GM12878 (cell line): ENCODE measurements around the gene KRTAP1-1. TPM values are rescaled to one million over a fixed set of nuclear protein-coding genes. Genes with fewer than 3 reads are reported as not detected.

Experiments
- ATAC-seq: fragments of 200-7000 bp; cut with Tn5 transposase; 3 replicates; pipeline ENCODE4 v1.9.1; 2020; ENCODE audit warnings: mild to moderate bottlenecking, moderate library complexity
- BruUV-seq: library from RNA; stranded (reverse); fragments of 400-500 nt; replicated peaks from 2 replicates; lab custom pipeline; 2021; lab: Mats Ljungman, UMichigan
- CTCF ChIA-PET: fragments of 300-600 bp; sonication (Branson Sonifier 250); formaldehyde crosslinking; extraction: SDS; loops from one replicate; lab custom pipeline; 2021; ENCODE audit warnings: inconsistent platforms; lab: Yijun Ruan, JAX
- POLR2A ChIA-PET: fragments of 350-600 bp; formaldehyde crosslinking; extraction: SDS; loops from one replicate; lab custom pipeline; 2021; ENCODE audit warnings: inconsistent platforms; lab: Charles Lee
- RAD21 ChIA-PET: fragments of 300-600 bp; sonication (Branson Sonifier 250); formaldehyde crosslinking; loops from one replicate; lab custom pipeline; 2023; ENCODE audit warnings: antibody characterized with exemption; ENCODE audit not compliant: unreplicated experiment; lab: Charles Lee
- SMC1A ChIA-PET: fragments of 300-600 bp; sonication (Branson Sonifier 250); formaldehyde crosslinking; loops from one replicate; lab custom pipeline; 2023; ENCODE audit not compliant: unreplicated experiment, uncharacterized antibody; lab: Charles Lee
- DNase-seq: peaks from one replicate; pipeline ENCODE4 v3.0.0-alpha.2; 2011; ENCODE audit warnings: low read depth, low spot score
- FAIRE-seq: peaks from 3 replicates; lab custom pipeline; 2011; peaks lifted over from hg19 to GRCh38; lab: Jason Lieb, UNC
- H2AFZ ChIP-seq: 2 replicates; pipeline ENCODE4 v1.6.0; 2011; ENCODE audit warnings: low read depth, low read length, control low read depth; ENCODE audit not compliant: control insufficient read depth
- H3K27ac ChIP-seq: 2 replicates; pipeline ENCODE4 v1.5.1; 2011; ENCODE audit warnings: control low read depth; ENCODE audit not compliant: control insufficient read depth, insufficient read depth
- H3K27me3 ChIP-seq, 2 experiments: replicated peaks in 1 of 2; 2 replicates each; pipeline versions ENCODE4 v1.6.0 to v1.6.1; 2011; ENCODE audit warnings: low read length in 1 of 2; ENCODE audit not compliant: control insufficient read depth in 2 of 2, insufficient read depth in 2 of 2
- H3K36me3 ChIP-seq, 2 experiments: 2 replicates each; pipeline ENCODE4 v1.5.1; 2011; ENCODE audit warnings: low read length in 1 of 2; ENCODE audit not compliant: control insufficient read depth in 2 of 2, insufficient read depth in 2 of 2
- H3K4me1 ChIP-seq: 2 replicates; pipeline ENCODE4 v1.6.1; 2011; ENCODE audit warnings: mild to moderate bottlenecking, low read length, moderate library complexity, mixed read lengths; ENCODE audit not compliant: control insufficient read depth, insufficient read depth
- H3K4me2 ChIP-seq: 2 replicates; pipeline ENCODE4 v1.6.0; 2011; ENCODE audit warnings: control low read depth; ENCODE audit not compliant: control insufficient read depth, insufficient read depth
- H3K4me3 ChIP-seq: fragments of 200-600 bp; sonication (generic); 2 replicates; pipeline ENCODE4 v1.5.1; 2016
- H3K79me2 ChIP-seq: 2 replicates; pipeline ENCODE4 v1.6.0; 2011; ENCODE audit warnings: low read length; ENCODE audit not compliant: control insufficient read depth, insufficient read depth
- H3K9ac ChIP-seq: 2 replicates; pipeline ENCODE4 v1.8.0; 2011; ENCODE audit warnings: low read length, control low read depth, mixed read lengths; ENCODE audit not compliant: control insufficient read depth, insufficient read depth
- H3K9me3 ChIP-seq: replicated peaks from 3 replicates; pipeline ENCODE4 v1.5.1; 2011; ENCODE audit warnings: mild to moderate bottlenecking, low read length; ENCODE audit not compliant: control insufficient read depth, insufficient read depth
- H4K20me1 ChIP-seq: 2 replicates; pipeline ENCODE4 v1.6.0; 2011; ENCODE audit not compliant: control insufficient read depth, insufficient read depth
- BCL3 ChIP-seq: IDR thresholded peaks from 2 replicates; pipeline ENCODE4 v1.6.1; 2011; ENCODE audit warnings: borderline replicate concordance, low read depth, mild to moderate bottlenecking, moderate library complexity, low read length; ENCODE audit not compliant: insufficient read depth, poor library complexity, severe bottlenecking
- BHLHE40 ChIP-seq, 2 experiments: fragments of 450-650 bp in 1 of 2; IDR thresholded peaks; 2 replicates each; pipeline ENCODE4 v1.6.1; 2011 to 2017; ENCODE audit warnings: low read depth in 2 of 2, borderline replicate concordance in 1 of 2, improper control_type of control experiment in 1 of 2, low read length in 1 of 2, mild to moderate bottlenecking in 1 of 2
- ESRRA ChIP-seq: IDR thresholded peaks from 2 replicates; pipeline ENCODE4 v1.6.1; 2012; ENCODE audit warnings: mild to moderate bottlenecking, low read length, improper control_type of control experiment
- HCFC1 ChIP-seq: fragments of 150-350 bp; IDR thresholded peaks from 2 replicates; pipeline ENCODE4 v1.6.1; 2014; ENCODE audit warnings: low read length
- HDGF ChIP-seq: fragments of 450-650 bp; IDR thresholded peaks from 2 replicates; pipeline ENCODE4 v1.6.1; 2016; ENCODE audit warnings: antibody characterized with exemption
- NFXL1 ChIP-seq: fragments of 450-650 bp; IDR thresholded peaks from 2 replicates; pipeline ENCODE4 v1.6.1; 2017; ENCODE audit warnings: antibody characterized with exemption, mild to moderate bottlenecking, borderline replicate concordance
- NFYA ChIP-seq: IDR thresholded peaks from 2 replicates; pipeline ENCODE4 v1.6.1; 2011; ENCODE audit warnings: low read depth, mild to moderate bottlenecking, low read length, improper control_type of control experiment, borderline replicate concordance
- PAX8 ChIP-seq: fragments of 450-650 bp; IDR thresholded peaks from 2 replicates; pipeline ENCODE4 v1.6.1; 2017; ENCODE audit warnings: mild to moderate bottlenecking, moderate library complexity
- POU2F2 ChIP-seq: IDR thresholded peaks from 3 replicates; pipeline ENCODE4 v1.6.1; 2011; ENCODE audit warnings: low read depth, mild to moderate bottlenecking, low read length, borderline replicate concordance
- PRDM15 ChIP-seq: fragments of 450-650 bp; formaldehyde crosslinking; IDR thresholded peaks from 2 replicates; pipeline ENCODE4 v1.4.0; 2020; ENCODE audit warnings: mild to moderate bottlenecking, moderate library complexity
- SIX5 ChIP-seq: IDR thresholded peaks from 2 replicates; pipeline ENCODE4 v1.6.1; 2011; ENCODE audit warnings: mild to moderate bottlenecking, low read depth, low read length, moderate library complexity; ENCODE audit not compliant: severe bottlenecking
- SRF ChIP-seq, 2 experiments: IDR thresholded peaks; 2 replicates each; pipeline ENCODE4 v1.6.1; 2011; ENCODE audit warnings: low read depth in 2 of 2, low read length in 2 of 2, mild to moderate bottlenecking in 1 of 2, moderate library complexity in 1 of 2
- STAT3 ChIP-seq: IDR thresholded peaks from 2 replicates; pipeline ENCODE4 v1.6.1; 2011; ENCODE audit warnings: low read depth, low read length, improper control_type of control experiment
- ZBTB33 ChIP-seq: fragments of 450-650 bp; IDR thresholded peaks from 2 replicates; pipeline ENCODE4 v1.6.1; 2017; ENCODE audit warnings: mild to moderate bottlenecking
- ZZZ3 ChIP-seq: IDR thresholded peaks from 2 replicates; pipeline ENCODE4 v1.6.1; 2011; ENCODE audit warnings: low read depth; ENCODE audit not compliant: control insufficient read depth, insufficient read length
- in situ Hi-C: fragments of 300-500 bp; cut with MboI; formaldehyde crosslinking; loops from 9 replicates; pipeline ENCODE4 v1.14.3; 2018; ENCODE audit warnings: mixed read lengths
- intact Hi-C: fragments of 100-400 bp; cut with micrococcal nuclease; formaldehyde crosslinking; loops from one replicate; pipeline ENCODE4 v1.14.2; 2022; ENCODE audit not compliant: unreplicated experiment
- polyA plus RNA-seq, 11 experiments: library from polyadenylated mRNA; depleted of rRNA in 4 of 11; unstranded in 6 of 11; stranded (reverse) in 5 of 11; fragments of >200 nt; fragmentation: Nextera tagmentation in 4 of 11; fragmentation: Illumina TruSeq in 1 of 11; extraction: Ambion mirVana in 4 of 11; extraction: Trizol in 1 of 11; gene quantifications; 1 replicate in 1 of 11; 2 replicates in 10 of 11; pipeline versions ENCODE4 v1.2.1 to v1.2.3, GENCODE V29; 2011 to 2016; ENCODE audit warnings: inconsistent platforms in 2 of 11, missing spikeins in 2 of 11, low read depth in 1 of 11
- total RNA-seq, 4 experiments: library from RNA; depleted of rRNA in 3 of 4; stranded (reverse); fragments of >200 nt in 3 of 4; fragmentation: Illumina TruSeq in 1 of 4; extraction: Trizol in 1 of 4; gene quantifications; 2 replicates each; pipeline versions ENCODE4 v1.2.1 to v1.2.3, GENCODE V29; 2013 to 2021

KRTAP1-1 gene
- total and polyA plus RNA-seq, 10 of the 15 experiments (the other 5 are each of a cell fraction or from before 2014, with no cell fraction given) = not detected

GRCh38 chr17:41069031-41069430 is 27.8 kb upstream of the KRTAP1-1 start (continued):
- TF ChIP-seq NFXL1 (no peak), ZZZ3 (no peak), ESRRA (no peak), BCL3 (no peak), ZBTB33 (no peak)

GRCh38 chr17:41067281-41067680 is 26.0 kb upstream of the KRTAP1-1 start:
- ChIA-PET RAD21 (no interaction called here), POLR2A (no interaction called here), SMC1A (no interaction called here), CTCF (no interaction called here)
- intact Hi-C loops = no loop called here
- Histone ChIP-seq H4K20me1 (no peaks in the 10 kb centered on the region), H3K4me3 (no peak overlapping the region), H2AFZ (no peak overlapping the region), H3K79me2 (no peaks in the 10 kb centered on the region), H3K9me3 (no peaks in the 10 kb centered on the region), H3K36me3 (no peaks in the 10 kb centered on the region), H3K9ac (no peak overlapping the region), H3K27ac (no peak overlapping the region), H3K4me2 (no peak overlapping the region), H3K27me3 (no peaks in the 10 kb centered on the region; a peak in 2 of 4 replicates), H3K4me1 (no peaks in the 10 kb centered on the region)
- DNase-seq = no peak
- ATAC-seq = no peak
- no peak for FAIRE-seq
- in situ Hi-C loops = no loop called here
- BruUV-seq = no TSS peak
- TF ChIP-seq PRDM15 (CRISPR knock-in tag) = no peak
- no peak for TF ChIP-seq SIX5
- TF ChIP-seq BCL3 = no peak
- no peak for TF ChIP-seq PAX8
- TF ChIP-seq NFXL1 = no peak
- no peak for TF ChIP-seq POU2F2
- no peak for TF ChIP-seq HDGF
- no peak for TF ChIP-seq NFYA
- no peak for TF ChIP-seq STAT3
- no peak for TF ChIP-seq BHLHE40 (IDR thresholded peaks at IDR 0.05; ENCODE audit: borderline replicate concordance in 1 of 2, low read depth in 2 of 2, low read length in 1 of 2)
- no peak for TF ChIP-seq SRF (IDR thresholded peaks at IDR 0.05; ENCODE audit: low read depth in 2 of 2, low read length in 2 of 2)
- no peak for TF ChIP-seq HCFC1
